Measurements from ENCODE around the gene NSDHL.

GRCh38 chrX:152873361-152873760 is 42.5 kb downstream of the NSDHL start:
- TF ChIP-seq ATF4 (CRISPR knock-in tag; IDR thresholded peaks at IDR 0.05) (no peak), POLR2A (IDR thresholded peaks at IDR 0.05; ENCODE audit: insufficient read depth in 1 of 2, low read depth in 2 of 2, low read length in 2 of 2) (no peak), TMF1 (CRISPR knock-in tag; IDR thresholded peaks at IDR 0.05; ENCODE audit: low read depth) (no peak), ZNF512 (CRISPR knock-in tag; IDR thresholded peaks at IDR 0.05) (no peak), SKIL (CRISPR knock-in tag; IDR thresholded peaks at IDR 0.05; ENCODE audit: borderline replicate concordance) (no peak)

Measured in HepG2 (cell line).